ENCODE measurements around the gene ZMAT1.

DNA sequence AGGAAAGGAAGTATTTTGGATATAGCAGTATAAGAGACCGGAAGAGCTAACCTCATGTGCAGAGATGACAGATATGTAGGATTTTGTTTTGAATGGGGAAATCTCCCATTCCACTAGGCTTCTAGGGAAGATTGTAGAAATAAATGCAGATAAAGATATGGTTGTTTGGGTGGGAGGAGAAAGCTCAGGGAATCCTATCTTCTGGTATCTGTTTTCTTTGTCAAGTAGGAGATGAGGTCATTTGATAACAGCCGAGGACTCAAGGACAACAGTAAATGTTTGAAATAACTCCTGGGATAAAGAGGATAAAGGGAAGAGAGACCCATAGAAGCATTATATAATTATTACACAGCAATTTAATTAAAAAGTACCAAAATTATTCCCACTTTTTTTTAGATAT is 24.7 kb upstream of the ZMAT1 start:
- TF ChIP-seq CTCF (IDR thresholded peaks at IDR 0.05), result no peak
- TF ChIP-seq POLR2A (IDR thresholded peaks at IDR 0.05), result no peak
